Colonic mucosa (tissue), 4 donors: ENCODE data around the gene KANK3. TPM values are rescaled to one million over a fixed set of nuclear protein-coding genes. Genes with fewer than 3 reads are reported as not detected.
"Not testable (repeated sequence)": the region's sequence is repeated elsewhere in the genome, so short reads cannot be mapped to it uniquely, and the experiment has no call there.

Source experiments
- DNase-seq: peaks from one replicate; pipeline ENCODE4 v3.0.0-alpha.2; 2020
- H3K27ac ChIP-seq: fragments of 200-600 bp; one replicate; pipeline ENCODE4 v1.8.0; 2021
- H3K27me3 ChIP-seq: fragments of 200-600 bp; one replicate; pipeline ENCODE4 v1.8.0; 2021
- H3K36me3 ChIP-seq: fragments of 200-600 bp; one replicate; pipeline ENCODE4 v1.8.0; 2021
- H3K4me1 ChIP-seq: fragments of 200-600 bp; one replicate; pipeline ENCODE4 v1.8.0; 2021; ENCODE audit warnings: mild to moderate bottlenecking
- H3K4me3 ChIP-seq: fragments of 200-600 bp; one replicate; pipeline ENCODE4 v1.8.0; 2021
- H3K9ac ChIP-seq, 2 donors: one replicate each; pipeline ENCODE4 v1.7.0; 2013; ENCODE audit warnings: control low read depth in 2 of 2, low read depth in 2 of 2, low read length in 2 of 2
- H3K9me3 ChIP-seq: fragments of 200-600 bp; one replicate; pipeline ENCODE4 v1.8.0; 2021
- intact Hi-C: fragments of 100-400 bp; cut with DNase I; formaldehyde crosslinking; loops from one replicate; pipeline ENCODE4 v1.14.1; 2022
- total RNA-seq, 2 donors: library from RNA; stranded (reverse); fragmentation: NEBNext Ultra II Directional in 1 of 2; extraction: Animal tissue kit (Norgen Biotek cat#: 25700) in 1 of 2; gene quantifications; one replicate each; pipeline ENCODE4 v1.2.1, GENCODE V29; 2021
- TF ChIP-seq, protein P1 (sequence below): fragments of 200-600 bp; IDR thresholded peaks from one replicate; pipeline ENCODE4 v1.8.0; 2022; ENCODE audit warnings: antibody characterized with exemption, mild to moderate bottlenecking
- donor health status: healthy.
- donor health status: DM: no; HTN: no; CAD: no.
- donor health status: DM: no; HTN: no; CAD: no.

The KANK3 gene
- total RNA-seq, 2 donors from 2014 or later, result 1.7 to 2.7 TPM

DNA sequence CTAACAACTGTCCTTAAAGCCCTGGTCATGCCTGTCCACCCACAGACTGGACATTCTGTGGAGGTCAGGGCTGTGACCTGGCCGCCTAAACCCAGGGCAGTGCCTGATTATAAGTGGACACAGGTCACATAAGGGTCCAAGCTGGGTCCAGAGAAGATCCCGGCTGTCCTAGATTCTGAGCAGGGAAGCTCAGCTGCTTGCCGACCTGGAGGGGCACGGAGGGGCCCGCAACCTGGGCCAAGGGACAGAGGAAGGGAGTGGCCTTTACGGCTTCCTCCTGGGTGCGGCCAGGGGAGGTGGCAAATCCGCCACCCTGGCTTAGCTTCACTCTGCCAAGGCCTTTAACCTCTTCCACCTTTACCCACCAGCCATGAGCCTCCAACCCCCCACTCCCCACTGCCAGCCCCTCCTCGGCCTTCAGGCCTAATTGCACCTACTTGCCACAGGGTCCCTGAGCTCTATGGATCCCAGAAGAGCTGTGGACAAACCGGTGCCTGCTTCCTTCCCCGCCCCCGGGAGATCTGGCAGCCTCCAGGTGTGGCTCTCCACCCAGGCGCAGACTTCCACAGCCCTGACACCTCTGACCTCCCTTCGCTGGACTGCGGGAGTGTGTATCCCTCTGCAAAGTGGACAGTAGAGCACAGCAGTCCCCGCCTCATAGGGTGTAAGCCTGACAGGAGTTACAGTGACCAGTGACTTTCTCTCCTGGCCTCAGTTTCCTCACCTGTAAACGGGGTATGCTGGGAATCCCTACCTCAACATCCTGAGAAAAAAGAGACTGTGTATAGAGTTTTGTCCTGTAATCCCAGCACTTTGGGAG lies 36.6 kb downstream of the KANK3 start:
- TF ChIP-seq, protein P1, sequence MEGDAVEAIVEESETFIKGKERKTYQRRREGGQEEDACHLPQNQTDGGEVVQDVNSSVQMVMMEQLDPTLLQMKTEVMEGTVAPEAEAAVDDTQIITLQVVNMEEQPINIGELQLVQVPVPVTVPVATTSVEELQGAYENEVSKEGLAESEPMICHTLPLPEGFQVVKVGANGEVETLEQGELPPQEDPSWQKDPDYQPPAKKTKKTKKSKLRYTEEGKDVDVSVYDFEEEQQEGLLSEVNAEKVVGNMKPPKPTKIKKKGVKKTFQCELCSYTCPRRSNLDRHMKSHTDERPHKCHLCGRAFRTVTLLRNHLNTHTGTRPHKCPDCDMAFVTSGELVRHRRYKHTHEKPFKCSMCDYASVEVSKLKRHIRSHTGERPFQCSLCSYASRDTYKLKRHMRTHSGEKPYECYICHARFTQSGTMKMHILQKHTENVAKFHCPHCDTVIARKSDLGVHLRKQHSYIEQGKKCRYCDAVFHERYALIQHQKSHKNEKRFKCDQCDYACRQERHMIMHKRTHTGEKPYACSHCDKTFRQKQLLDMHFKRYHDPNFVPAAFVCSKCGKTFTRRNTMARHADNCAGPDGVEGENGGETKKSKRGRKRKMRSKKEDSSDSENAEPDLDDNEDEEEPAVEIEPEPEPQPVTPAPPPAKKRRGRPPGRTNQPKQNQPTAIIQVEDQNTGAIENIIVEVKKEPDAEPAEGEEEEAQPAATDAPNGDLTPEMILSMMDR, result no peak
- Histone ChIP-seq H3K4me1 (peaks cover 6% of the 10 kb centered on the region), H3K27ac (peak overlapping the region; percentile 22), H3K27me3 (no peaks in the 10 kb centered on the region), H3K4me3 (peak overlapping the region; percentile 58), H3K36me3 (no peaks in the 10 kb centered on the region), H3K9me3 (no peaks in the 10 kb centered on the region), H3K9ac (peak overlapping the region; percentile 50 to 76)
- peak; percentile 55 for DNase-seq
- intact Hi-C loops, result no loop called here

- Histone ChIP-seq H3K4me1 (peaks cover 6% of the 10 kb centered on the region), H3K27me3 (no peaks in the 10 kb centered on the region), H3K9me3 (no peaks in the 10 kb centered on the region), H3K4me3 (no peak overlapping the region), H3K27ac (peak overlapping the region; percentile 22), H3K9ac (peak overlapping the region; percentile 50 to 76), H3K36me3 (no peaks in the 10 kb centered on the region)
- TF ChIP-seq, protein P1, result no peak
- intact Hi-C loops, result no loop called here
- DNase-seq, result peak; percentile 17
These were observed 37.3 kb downstream of the KANK3 start for GRCh38 chr19:8305798-8306197.

- no peaks in the 10 kb centered on the region for H3K36me3 ChIP-seq
- H3K4me3 ChIP-seq, result no peak overlapping the region
- no peaks in the 10 kb centered on the region for H3K27me3 ChIP-seq
- no peak overlapping the region for H3K9ac ChIP-seq
- peak; percentile 25 for DNase-seq
- H3K9me3 ChIP-seq, result no peaks in the 10 kb centered on the region
- TF ChIP-seq, protein P1, result no peak
- peaks cover 6% of the 10 kb centered on the region for H3K4me1 ChIP-seq
- intact Hi-C loops, result no loop called here
- no peak overlapping the region for H3K27ac ChIP-seq
These were observed 38.0 kb downstream of the KANK3 start for GRCh38 chr19:8304841-8305621.

GRCh38 chr19:8302734-8303133 lies 40.3 kb downstream of the KANK3 start:
- intact Hi-C loops, result no loop called here
- no peak for DNase-seq

DNA sequence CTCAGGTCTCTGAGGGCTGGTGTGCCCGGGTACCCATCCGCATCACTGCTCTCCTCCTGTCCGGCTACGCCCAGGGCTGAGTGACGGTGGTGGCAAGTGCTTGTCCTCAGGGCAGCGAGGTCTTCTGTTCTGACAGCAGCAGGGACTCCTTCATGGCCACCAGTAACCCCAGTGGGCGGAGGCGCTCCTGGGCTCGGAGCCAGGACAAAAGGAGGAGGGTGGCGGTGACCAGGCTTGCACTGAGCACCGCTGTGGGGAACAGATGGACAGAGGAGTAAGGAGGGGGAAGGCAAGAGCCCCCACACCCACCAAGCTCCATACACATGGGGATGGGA lies 40.7 kb downstream of the KANK3 start:
- Histone ChIP-seq H3K27ac (no peak overlapping the region), H3K36me3 (no peaks in the 10 kb centered on the region), H3K9ac (no peak overlapping the region), H3K4me1 (no peaks in the 10 kb centered on the region), H3K4me3 (no peak overlapping the region), H3K9me3 (no peaks in the 10 kb centered on the region), H3K27me3 (no peaks in the 10 kb centered on the region)
- DNase-seq, result peak; percentile 32
- intact Hi-C loops, result no loop called here
- TF ChIP-seq, protein P1, result no peak

More at GRCh38 chr19:8302734-8303133, 40.3 kb downstream of the KANK3 start:
- H3K27me3 ChIP-seq, result no peaks in the 10 kb centered on the region
- H3K4me3 ChIP-seq, result no peak overlapping the region
- H3K36me3 ChIP-seq, result no peaks in the 10 kb centered on the region
- no peaks in the 10 kb centered on the region for H3K4me1 ChIP-seq
- TF ChIP-seq, protein P1, result no peak
- H3K9ac ChIP-seq, result no peak overlapping the region
- H3K9me3 ChIP-seq, result no peaks in the 10 kb centered on the region
- no peak overlapping the region for H3K27ac ChIP-seq

DNA sequence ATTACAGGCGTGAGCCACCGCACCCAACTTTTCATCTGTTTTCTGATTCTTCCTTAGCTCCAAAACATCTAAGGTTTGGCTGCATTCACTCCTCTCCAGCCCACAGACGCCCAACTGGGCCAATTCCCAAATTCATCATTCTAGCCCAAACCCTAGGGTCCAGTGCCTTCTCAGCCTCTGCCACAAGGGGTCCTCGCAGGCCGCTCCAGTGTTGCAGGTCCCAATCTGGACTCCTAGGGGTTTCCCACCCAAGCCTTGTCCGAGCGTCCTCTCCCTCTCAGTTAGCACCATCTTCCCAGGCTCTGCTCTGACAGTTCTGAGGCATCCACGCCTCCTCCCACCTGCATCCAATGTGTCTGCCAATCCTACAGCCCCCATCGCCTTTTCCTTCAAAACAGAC lies 51.7 kb downstream of the KANK3 start:
- H3K4me3 ChIP-seq, H3K27ac ChIP-seq, H3K27me3 ChIP-seq, H3K9me3 ChIP-seq, DNase-seq, intact Hi-C loops, H3K36me3 ChIP-seq, H3K4me1 ChIP-seq, H3K9ac ChIP-seq: not testable (repeated sequence)

DNA sequence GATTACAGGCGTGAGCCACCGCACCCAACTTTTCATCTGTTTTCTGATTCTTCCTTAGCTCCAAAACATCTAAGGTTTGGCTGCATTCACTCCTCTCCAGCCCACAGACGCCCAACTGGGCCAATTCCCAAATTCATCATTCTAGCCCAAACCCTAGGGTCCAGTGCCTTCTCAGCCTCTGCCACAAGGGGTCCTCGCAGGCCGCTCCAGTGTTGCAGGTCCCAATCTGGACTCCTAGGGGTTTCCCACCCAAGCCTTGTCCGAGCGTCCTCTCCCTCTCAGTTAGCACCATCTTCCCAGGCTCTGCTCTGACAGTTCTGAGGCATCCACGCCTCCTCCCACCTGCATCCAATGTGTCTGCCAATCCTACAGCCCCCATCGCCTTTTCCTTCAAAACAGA lies 66.6 kb downstream of the KANK3 start:
- H3K36me3 ChIP-seq, DNase-seq, H3K27ac ChIP-seq, intact Hi-C loops, H3K27me3 ChIP-seq, H3K9ac ChIP-seq, H3K9me3 ChIP-seq, H3K4me3 ChIP-seq, H3K4me1 ChIP-seq: not testable (repeated sequence)
